ENCODE data around the gene PTCH2.
"Not testable (repeated sequence)": the region's sequence is repeated elsewhere in the genome, so short reads cannot be mapped to it uniquely, and the experiment has no call there.

PTCH2 gene

DNA sequence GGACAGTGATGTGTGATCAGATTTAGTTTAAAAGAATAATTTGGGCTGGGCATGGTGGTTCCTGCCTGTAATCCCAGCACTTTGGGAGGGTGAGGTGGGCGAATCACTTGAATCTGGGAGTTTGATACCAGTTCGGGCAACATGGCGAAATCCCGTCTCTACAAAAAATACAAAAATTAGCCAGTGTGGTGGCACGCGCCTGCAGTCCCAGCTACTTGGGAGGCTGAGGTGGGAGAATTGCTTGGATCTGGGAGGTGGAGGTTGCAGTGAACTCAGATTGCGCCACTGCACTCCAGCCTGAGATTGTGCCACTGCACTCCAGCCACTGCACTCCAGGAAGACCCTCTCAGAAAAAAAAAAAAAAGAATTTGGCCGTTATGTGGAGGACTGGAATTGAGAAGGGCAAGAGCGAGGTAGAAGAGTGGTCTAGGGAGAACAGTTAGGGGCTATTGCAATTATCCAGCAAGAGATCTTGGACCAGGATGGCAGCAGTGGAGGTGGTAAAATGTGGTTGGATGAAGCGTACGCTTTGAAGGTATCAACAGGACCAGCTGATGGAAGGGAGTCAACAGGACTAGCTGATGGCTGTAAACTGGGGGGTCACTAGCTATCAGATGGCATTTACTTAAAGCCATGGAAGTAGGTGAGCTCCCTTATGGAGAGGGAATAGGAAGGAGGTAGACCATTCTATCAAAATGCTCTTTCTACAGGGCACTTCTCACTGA is 25.1 kb downstream of the PTCH2 start:
- whole genome bisulfite sequencing, result 94% methylated on average over 11 of the region's 11 CpGs
- H3K4me1 ChIP-seq (ENCODE audit: insufficient read depth, low read length), result 0 out of 2 replicates have a peak, but pooled peaks cover 4% of the 10 kb centered on the region
- H3K27ac ChIP-seq (ENCODE audit: low read depth, low read length), result no peak overlapping the region
- no peak overlapping the region for H3K4me3 ChIP-seq (ENCODE audit: low read length)
- H3K9ac ChIP-seq (ENCODE audit: low read depth, low read length), result no peak overlapping the region
- no peaks in the 10 kb centered on the region for H3K9me3 ChIP-seq (ENCODE audit: insufficient read depth, low read depth, low read length)
- no peaks in the 10 kb centered on the region for H3K27me3 ChIP-seq (ENCODE audit: insufficient read depth, low read length)
- no peaks in the 10 kb centered on the region for H3K36me3 ChIP-seq (ENCODE audit: insufficient read depth, low read length)

DNA sequence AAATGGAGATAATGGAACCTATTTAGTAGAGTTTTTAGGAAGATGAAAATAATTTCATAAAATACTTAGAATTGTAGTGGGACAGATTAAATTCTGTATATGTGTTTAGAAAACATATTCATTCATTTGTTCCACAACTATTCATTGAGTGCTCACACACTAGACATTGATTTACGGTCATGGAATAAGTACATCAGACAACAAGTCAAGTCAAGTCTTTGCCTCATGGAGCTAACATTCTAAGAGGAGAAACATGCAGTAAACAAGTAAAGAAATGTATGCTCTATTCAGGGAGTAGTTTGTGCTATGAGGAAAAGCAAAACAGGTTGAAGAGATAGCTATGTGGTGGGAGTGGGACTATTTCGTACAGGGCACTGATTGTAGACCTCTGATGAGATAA is 25.7 kb downstream of the PTCH2 start:
- no peak overlapping the region for H3K4me3 ChIP-seq (ENCODE audit: low read length)
- no peak overlapping the region for H3K27ac ChIP-seq (ENCODE audit: low read depth, low read length)
- no peak overlapping the region for H3K9ac ChIP-seq (ENCODE audit: low read depth, low read length)
- 0 out of 2 replicates have a peak, but pooled peaks cover 4% of the 10 kb centered on the region for H3K4me1 ChIP-seq (ENCODE audit: insufficient read depth, low read length)
- no peaks in the 10 kb centered on the region for H3K9me3 ChIP-seq (ENCODE audit: insufficient read depth, low read depth, low read length)
- no peaks in the 10 kb centered on the region for H3K36me3 ChIP-seq (ENCODE audit: insufficient read depth, low read length)
- no peaks in the 10 kb centered on the region for H3K27me3 ChIP-seq (ENCODE audit: insufficient read depth, low read length)
- 88% methylated on average over 2 of the region's 2 CpGs for WGBS

DNA sequence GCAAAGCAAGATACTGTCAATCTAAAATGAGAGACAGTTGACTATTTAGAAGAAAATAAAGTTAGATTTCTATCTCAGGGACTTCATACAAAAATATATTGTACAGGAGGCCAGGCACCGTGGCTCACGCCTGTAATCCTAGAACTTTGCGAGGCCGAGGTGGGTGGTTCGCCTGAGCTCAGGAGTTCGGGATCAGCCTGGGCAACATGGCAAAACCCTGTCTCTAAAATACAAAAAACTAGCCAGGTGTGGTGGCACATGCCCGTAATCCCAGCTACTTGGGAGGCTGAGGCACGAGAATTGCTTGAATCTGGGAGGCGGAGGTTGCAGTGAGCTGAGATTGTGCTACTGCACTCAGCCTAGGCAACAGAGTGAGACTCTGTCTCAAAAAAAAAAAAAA is 27.1 kb downstream of the PTCH2 start:
- H3K4me1 ChIP-seq (ENCODE audit: insufficient read depth, low read length); H3K36me3 ChIP-seq (ENCODE audit: insufficient read depth, low read length); H3K27ac ChIP-seq (ENCODE audit: low read depth, low read length); H3K9ac ChIP-seq (ENCODE audit: low read depth, low read length); H3K4me3 ChIP-seq (ENCODE audit: low read length); H3K27me3 ChIP-seq (ENCODE audit: insufficient read depth, low read length); H3K9me3 ChIP-seq (ENCODE audit: insufficient read depth, low read depth, low read length): not testable (repeated sequence)
- 95% methylated on average over 9 of the region's 9 CpGs for WGBS

DNA sequence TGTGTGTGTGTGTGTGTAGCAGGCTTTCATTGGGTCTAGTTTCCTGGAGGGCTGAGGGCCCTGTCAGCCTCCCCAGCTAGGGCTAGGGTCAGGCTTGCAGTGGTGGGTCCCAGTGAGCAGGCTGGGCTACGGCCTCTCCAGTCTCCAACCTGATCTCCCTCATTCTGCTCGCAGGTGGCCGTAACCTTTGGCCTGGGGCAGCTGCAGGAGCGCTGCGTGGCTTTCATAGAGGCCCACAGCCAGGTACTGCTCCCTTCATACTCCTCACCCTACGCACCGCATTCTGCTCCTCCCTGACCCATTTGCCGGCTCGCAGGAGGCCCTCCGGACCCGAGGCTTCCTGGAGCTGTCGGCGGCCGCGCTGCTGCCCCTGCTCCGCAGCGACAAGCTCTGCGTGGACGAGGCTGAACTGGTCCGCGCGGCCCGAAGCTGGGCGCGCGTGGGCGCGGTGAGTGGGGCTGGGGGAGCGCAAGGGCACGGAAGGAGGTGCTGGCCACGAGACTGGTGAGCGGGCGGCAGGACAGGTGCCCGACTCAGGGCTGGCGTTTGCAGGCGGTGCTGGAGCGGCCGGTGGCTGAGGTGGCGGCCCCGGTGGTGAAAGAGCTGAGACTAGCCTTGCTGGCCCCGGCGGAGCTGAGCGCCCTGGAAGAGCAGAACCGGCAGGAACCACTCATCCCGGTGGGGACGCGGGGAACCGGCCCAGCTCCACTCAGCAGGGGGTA is 30.1 kb downstream of the PTCH2 start:
- H3K4me3 ChIP-seq (ENCODE audit: low read length), result peak overlapping the region; percentile 32; the same call in 1 of the 2 replicates
- no peaks in the 10 kb centered on the region for H3K27me3 ChIP-seq (ENCODE audit: insufficient read depth, low read length)
- peak overlapping the region; percentile 41; the same call in 1 of the 2 replicates for H3K9ac ChIP-seq (ENCODE audit: low read depth, low read length)
- peaks cover 16% of the 10 kb centered on the region for H3K4me1 ChIP-seq (ENCODE audit: insufficient read depth, low read length)
- H3K27ac ChIP-seq (ENCODE audit: low read depth, low read length), result no peak overlapping the region
- 89% methylated on average over 48 of the region's 48 CpGs for WGBS
- H3K36me3 ChIP-seq (ENCODE audit: insufficient read depth, low read length), result no peaks in the 10 kb centered on the region
- no peaks in the 10 kb centered on the region for H3K9me3 ChIP-seq (ENCODE audit: insufficient read depth, low read depth, low read length)

DNA sequence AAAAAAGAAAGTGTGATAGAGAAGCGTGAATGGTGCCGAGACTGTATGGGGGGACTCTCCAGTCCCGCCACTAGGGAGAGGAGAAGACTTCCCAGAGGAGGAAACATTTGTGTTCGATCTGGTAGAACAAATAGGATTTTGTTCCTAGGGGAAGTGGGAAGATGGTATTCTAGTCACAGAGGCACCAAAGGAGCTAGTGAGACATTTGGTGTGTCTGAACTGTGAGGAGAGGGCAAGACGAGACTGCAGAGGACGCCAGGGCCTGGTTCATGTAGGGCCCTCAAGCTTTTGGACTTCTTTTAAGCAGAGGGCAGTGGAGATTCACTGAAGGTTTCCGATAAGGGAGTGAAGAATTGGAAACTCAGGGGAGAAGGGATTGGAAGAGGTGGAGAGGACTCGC is 31.8 kb downstream of the PTCH2 start:
- Histone ChIP-seq H3K9ac (ENCODE audit: low read depth, low read length) (no peak overlapping the region), H3K4me3 (ENCODE audit: low read length) (no peak overlapping the region), H3K4me1 (ENCODE audit: insufficient read depth, low read length) (peaks cover 30% of the 10 kb centered on the region), H3K27me3 (ENCODE audit: insufficient read depth, low read length) (no peaks in the 10 kb centered on the region), H3K9me3 (ENCODE audit: insufficient read depth, low read depth, low read length) (no peaks in the 10 kb centered on the region), H3K27ac (ENCODE audit: low read depth, low read length) (no peak overlapping the region), H3K36me3 (ENCODE audit: insufficient read depth, low read length) (no peaks in the 10 kb centered on the region)
- 81% methylated on average over 8 of the region's 8 CpGs for WGBS

GRCh38 chr1:44810762-44811105 is 32.3 kb downstream of the PTCH2 start:
- not testable (repeated sequence) for H3K27ac ChIP-seq (ENCODE audit: low read depth, low read length); H3K27me3 ChIP-seq (ENCODE audit: insufficient read depth, low read length); H3K9me3 ChIP-seq (ENCODE audit: insufficient read depth, low read depth, low read length); H3K9ac ChIP-seq (ENCODE audit: low read depth, low read length); H3K4me3 ChIP-seq (ENCODE audit: low read length); H3K36me3 ChIP-seq (ENCODE audit: insufficient read depth, low read length)
- peaks cover 30% of the 10 kb centered on the region for H3K4me1 ChIP-seq (ENCODE audit: insufficient read depth, low read length)
- 93% methylated on average over 4 of the region's 4 CpGs for WGBS

DNA sequence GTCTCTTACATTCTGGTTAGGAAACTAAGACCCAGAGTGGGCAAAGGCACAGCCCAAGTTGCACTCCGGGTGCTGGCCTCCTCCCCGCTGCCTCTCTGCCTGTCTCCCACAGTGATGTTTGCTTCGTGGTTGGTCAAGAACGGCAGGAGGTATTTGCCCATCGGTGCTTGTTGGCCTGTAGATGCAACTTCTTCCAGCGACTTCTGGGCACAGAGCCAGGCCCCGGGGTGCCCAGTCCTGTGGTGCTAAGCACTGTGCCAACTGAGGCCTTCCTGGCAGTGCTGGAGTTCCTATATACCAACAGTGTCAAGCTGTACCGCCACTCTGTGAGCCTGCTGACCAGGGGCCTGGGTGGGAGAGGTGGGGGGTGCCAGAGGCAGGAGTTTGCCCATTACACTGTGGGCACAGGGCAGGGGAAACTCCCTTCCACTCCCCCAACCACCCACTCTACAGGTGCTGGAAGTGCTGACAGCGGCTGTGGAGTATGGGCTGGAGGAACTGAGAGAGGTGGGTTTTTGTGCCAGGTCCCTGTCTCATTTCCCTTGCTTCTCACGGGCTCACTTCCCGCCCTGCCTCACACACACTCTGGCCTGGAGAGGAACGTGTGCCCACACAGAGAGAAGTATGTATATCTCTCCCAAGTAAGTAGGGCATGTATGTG is 32.8 kb downstream of the PTCH2 start:
- Histone ChIP-seq H3K4me3 (ENCODE audit: low read length) (no peak overlapping the region), H3K27ac (ENCODE audit: low read depth, low read length) (no peak overlapping the region), H3K9me3 (ENCODE audit: insufficient read depth, low read depth, low read length) (no peaks in the 10 kb centered on the region), H3K36me3 (ENCODE audit: insufficient read depth, low read length) (peaks cover 5% of the 10 kb centered on the region), H3K4me1 (ENCODE audit: insufficient read depth, low read length) (peaks cover 30% of the 10 kb centered on the region), H3K27me3 (ENCODE audit: insufficient read depth, low read length) (no peaks in the 10 kb centered on the region), H3K9ac (ENCODE audit: low read depth, low read length) (no peak overlapping the region)
- 91% methylated on average over 12 of the region's 12 CpGs for WGBS

DNA sequence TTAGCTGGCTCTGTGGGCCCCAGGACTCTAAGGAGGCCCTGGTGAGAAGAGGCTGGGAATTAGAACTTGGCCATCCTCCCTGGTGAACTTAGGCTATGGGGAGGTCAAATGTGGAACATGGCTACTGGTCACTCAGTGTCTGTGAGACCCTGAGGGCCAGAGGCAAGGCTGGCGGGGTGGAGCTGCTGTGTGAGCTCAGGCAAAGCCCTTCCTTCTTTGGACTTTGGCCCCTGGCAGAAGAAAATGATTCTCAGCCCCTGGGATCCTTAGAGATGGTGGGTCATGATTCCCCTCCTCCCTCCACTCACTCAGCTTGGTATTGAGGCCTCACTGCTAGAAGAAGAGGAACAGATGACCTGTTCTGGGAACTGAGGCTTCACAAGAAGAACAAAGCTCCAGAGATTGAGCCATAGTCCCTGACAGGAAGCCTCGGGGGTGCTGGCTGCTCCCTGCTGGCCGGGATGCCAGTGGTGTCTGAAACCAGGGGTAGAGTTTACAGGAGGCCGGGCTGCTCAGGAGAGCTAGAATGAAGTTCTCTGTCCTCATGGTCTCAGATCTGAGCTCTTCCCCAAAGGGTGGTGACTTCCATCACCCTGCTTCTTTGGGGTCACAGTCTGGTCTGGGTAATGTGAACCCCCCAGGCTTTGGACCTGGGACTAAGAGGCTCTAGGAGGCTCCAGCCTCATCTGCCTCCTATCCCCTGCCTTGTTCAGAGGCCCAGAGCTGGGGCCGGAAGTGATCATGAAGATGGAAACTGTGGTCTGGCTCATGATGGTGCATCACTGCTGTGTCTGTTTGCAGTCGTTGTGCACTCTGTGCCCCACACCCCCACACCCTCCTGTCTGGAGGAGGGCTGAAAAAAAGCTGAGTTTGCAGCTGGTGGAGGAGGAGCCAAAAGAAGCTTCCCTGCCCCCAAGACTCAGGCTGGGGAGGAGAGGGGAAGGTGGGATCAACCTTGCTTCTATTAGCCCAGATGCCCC is 33.8 kb downstream of the PTCH2 start:
- peak overlapping the region; percentile 99 for H3K27ac ChIP-seq (ENCODE audit: low read depth, low read length)
- 75% methylated on average over 5 of the region's 6 CpGs for WGBS
- H3K4me3 ChIP-seq (ENCODE audit: low read length), result peak overlapping the region; percentile 37; the same call in 1 of the 2 replicates

DNA sequence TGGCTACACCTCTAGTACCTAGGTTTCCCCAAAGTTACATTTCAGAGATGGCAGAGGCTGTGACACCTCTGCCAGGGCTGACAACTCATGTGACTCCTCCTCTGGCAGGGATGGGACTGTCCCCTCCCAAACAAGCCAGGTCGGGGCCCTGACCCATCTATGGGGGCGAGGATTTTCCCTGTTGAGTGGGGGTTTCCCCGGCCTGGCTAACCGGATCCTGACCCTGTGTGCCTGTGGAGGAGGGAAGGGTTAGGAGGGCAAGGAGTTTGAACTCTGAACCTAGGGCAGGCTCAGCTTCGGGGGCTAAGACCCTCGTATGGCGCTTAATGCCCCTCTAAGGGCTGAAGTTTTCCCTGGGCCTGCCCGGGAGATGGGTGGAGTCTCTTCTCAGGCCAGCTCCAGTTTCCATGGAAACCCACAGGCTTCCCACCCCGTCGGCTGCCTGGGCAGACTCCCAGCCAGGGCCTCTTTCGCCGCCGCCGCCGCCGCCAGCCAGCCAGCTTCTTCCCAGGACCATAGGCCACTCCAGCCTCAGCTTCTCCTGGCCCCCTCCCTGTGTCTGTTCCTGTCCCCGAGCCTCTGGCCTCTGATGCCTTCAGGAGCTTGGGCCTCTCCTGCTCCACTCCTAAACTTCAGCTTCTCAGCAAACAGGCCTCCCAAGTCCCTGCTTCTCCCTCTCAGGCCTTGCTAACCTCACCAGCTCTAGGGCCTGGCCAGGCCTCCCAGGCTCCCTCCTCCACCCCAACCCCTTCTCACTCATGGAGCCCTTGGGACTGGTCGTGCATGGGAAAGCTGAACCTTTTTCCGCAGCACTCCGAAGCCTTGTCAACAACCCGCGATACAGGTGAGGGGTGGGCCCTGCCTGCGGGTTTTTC is 34.8 kb downstream of the PTCH2 start, which contains the start of gene BTBD19:
Gene BTBD19, plus strand, starts transcription at position 461 of the 875 bp plus-strand sequence. Its CDS starts 298 bp downstream, at position 759.
- Histone ChIP-seq H3K36me3 (ENCODE audit: insufficient read depth, low read length) (peaks cover 22% of the 10 kb centered on the region), H3K9me3 (ENCODE audit: insufficient read depth, low read depth, low read length) (no peaks in the 10 kb centered on the region), H3K27ac (ENCODE audit: low read depth, low read length) (peak within 1 kb of the TSS; percentile 99), H3K4me3 (ENCODE audit: low read length) (peak within 1 kb of the TSS; percentile 37; the same call in 1 of the 2 replicates), H3K27me3 (ENCODE audit: insufficient read depth, low read length) (no peaks in the 10 kb centered on the region), H3K9ac (ENCODE audit: low read depth, low read length) (peak within 1 kb of the TSS; percentile 85), H3K4me1 (ENCODE audit: insufficient read depth, low read length) (peaks cover 30% of the 10 kb centered on the region)
- 30% methylated on average over 23 of the region's 23 CpGs for WGBS

More for the DNA sequence above, 33.8 kb downstream of the PTCH2 start:
- Histone ChIP-seq H3K36me3 (ENCODE audit: insufficient read depth, low read length) (peaks cover 13% of the 10 kb centered on the region), H3K4me1 (ENCODE audit: insufficient read depth, low read length) (peaks cover 30% of the 10 kb centered on the region), H3K9me3 (ENCODE audit: insufficient read depth, low read depth, low read length) (no peaks in the 10 kb centered on the region), H3K27me3 (ENCODE audit: insufficient read depth, low read length) (no peaks in the 10 kb centered on the region), H3K9ac (ENCODE audit: low read depth, low read length) (peak overlapping the region; percentile 85; the same call in 1 of the 2 replicates)

All from HUES64 (cell line).